Astrocyte (in vitro differentiated cells and primary cell): ENCODE results near the gene HIVEP2. TPM values are rescaled to one million over a fixed set of nuclear protein-coding genes. Genes with fewer than 3 reads are reported as not detected.

Experiments used
- DNase-seq: peaks from one replicate; pipeline ENCODE4 v3.0.0-alpha.2; 2010; ENCODE audit warnings: low read depth
- FAIRE-seq: peaks from 2 replicates; lab custom pipeline; 2011; peaks lifted over from hg19 to GRCh38; lab: Jason Lieb, UNC
- H2AFZ ChIP-seq: 2 replicates; pipeline ENCODE4 v1.6.0; 2012; ENCODE audit warnings: low read depth, low read length, inconsistent platforms
- H3K27ac ChIP-seq: 2 replicates; pipeline ENCODE4 v1.5.1; 2011; ENCODE audit warnings: low read depth, low read length, inconsistent platforms
- H3K27me3 ChIP-seq: 2 replicates; pipeline ENCODE4 v1.6.0; 2011; ENCODE audit warnings: low read length, inconsistent platforms; ENCODE audit not compliant: insufficient read depth
- H3K36me3 ChIP-seq: 2 replicates; pipeline ENCODE4 v1.5.1; 2011; ENCODE audit warnings: low read length, inconsistent platforms; ENCODE audit not compliant: insufficient read depth
- H3K4me1 ChIP-seq: 2 replicates; pipeline ENCODE4 v1.5.1; 2011; ENCODE audit warnings: low read length, inconsistent platforms; ENCODE audit not compliant: insufficient read depth
- H3K4me2 ChIP-seq: 2 replicates; pipeline ENCODE4 v1.6.0; 2012; ENCODE audit warnings: low read length, inconsistent platforms
- H3K4me3 ChIP-seq: 2 replicates; pipeline ENCODE4 v1.5.1; 2011; ENCODE audit warnings: low read depth, mild to moderate bottlenecking, low read length, inconsistent platforms; ENCODE audit not compliant: insufficient read depth
- H3K79me2 ChIP-seq: 2 replicates; pipeline ENCODE4 v1.6.0; 2012; ENCODE audit warnings: mild to moderate bottlenecking, low read length, inconsistent platforms; ENCODE audit not compliant: insufficient read depth
- H3K9ac ChIP-seq: 2 replicates; pipeline ENCODE4 v1.6.0; 2012; ENCODE audit warnings: mild to moderate bottlenecking, low read length, inconsistent platforms
- H3K9me3 ChIP-seq: 2 replicates; pipeline ENCODE4 v1.5.1; 2012; ENCODE audit warnings: low read depth, mild to moderate bottlenecking, low read length, inconsistent platforms; ENCODE audit not compliant: insufficient read depth
- H4K20me1 ChIP-seq: 2 replicates; pipeline ENCODE4 v1.6.0; 2012; ENCODE audit warnings: low read length, inconsistent platforms; ENCODE audit not compliant: insufficient read depth
- H3K27ac Mint-ChIP-seq: one replicate; pipeline ENCODE4 v1.8.0; 2021; ENCODE audit warnings: mild to moderate bottlenecking, mixed read lengths; ENCODE audit not compliant: unreplicated experiment
- H3K27me3 Mint-ChIP-seq: one replicate; pipeline ENCODE4 v1.8.0; 2021; ENCODE audit warnings: low read depth, mixed read lengths; ENCODE audit not compliant: unreplicated experiment
- H3K36me3 Mint-ChIP-seq: one replicate; pipeline ENCODE4 v1.8.0; 2021; ENCODE audit warnings: low read depth, mixed read lengths; ENCODE audit not compliant: unreplicated experiment
- H3K4me1 Mint-ChIP-seq: one replicate; pipeline ENCODE4 v1.8.0; 2021; ENCODE audit warnings: low read depth, mixed read lengths; ENCODE audit not compliant: unreplicated experiment
- H3K4me3 Mint-ChIP-seq: one replicate; pipeline ENCODE4 v1.8.0; 2021; ENCODE audit warnings: mild to moderate bottlenecking, moderate library complexity, mixed read lengths; ENCODE audit not compliant: unreplicated experiment
- H3K9me3 Mint-ChIP-seq: one replicate; pipeline ENCODE4 v1.8.0; 2021; ENCODE audit warnings: mild to moderate bottlenecking, mixed read lengths; ENCODE audit not compliant: unreplicated experiment
- EZH2 ChIP-seq: IDR thresholded peaks from 2 replicates; pipeline ENCODE4 v1.6.1; 2012; ENCODE audit warnings: mild to moderate bottlenecking, low read length, inconsistent platforms; ENCODE audit not compliant: insufficient read depth
- total RNA-seq: library from RNA; stranded (reverse); gene quantifications from 2 replicates; pipeline ENCODE4 v1.2.1, GENCODE V29; 2021
- TF ChIP-seq, protein P1 (sequence below): IDR thresholded peaks from 2 replicates; pipeline ENCODE4 v1.5.1; 2011; ENCODE audit warnings: low read depth, mild to moderate bottlenecking, inconsistent platforms, low read length, moderate library complexity; ENCODE audit not compliant: insufficient read depth

The HIVEP2 gene
- total RNA-seq, 1 donor from 2014 or later = 21.2 TPM

DNA sequence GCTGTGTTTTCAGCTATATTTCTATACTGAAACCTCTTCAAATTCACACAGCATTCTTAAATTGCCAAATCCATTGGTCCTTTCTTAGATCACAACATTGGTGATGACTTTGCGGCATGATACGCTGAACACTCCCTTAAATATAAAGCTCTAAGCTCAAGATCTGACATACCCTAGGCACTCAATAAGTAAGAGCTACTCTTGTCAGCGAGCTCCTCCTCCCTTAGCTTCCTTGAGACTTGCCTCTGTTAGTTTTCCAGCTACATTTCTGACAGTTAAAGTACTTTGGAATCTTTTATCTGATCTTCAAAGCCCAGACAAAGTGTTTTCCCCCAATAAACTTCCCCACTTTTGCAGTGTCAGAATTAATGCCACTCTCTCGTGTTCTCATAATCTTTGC is 117.0 kb downstream of the HIVEP2 start:
- no peak overlapping the region for H3K4me3 Mint-ChIP-seq
- H3K4me1 ChIP-seq = peaks cover 7% of the 10 kb centered on the region
- no peak overlapping the region for H2AFZ ChIP-seq
- no peaks in the 10 kb centered on the region for H3K27me3 ChIP-seq
- H3K4me3 ChIP-seq = no peak overlapping the region
- no peak overlapping the region for H3K27ac Mint-ChIP-seq
- no peak overlapping the region for H3K9ac ChIP-seq
- no peaks in the 10 kb centered on the region for H3K36me3 ChIP-seq
- H3K4me2 ChIP-seq = no peak overlapping the region
- H3K27ac ChIP-seq = no peak overlapping the region
- TF ChIP-seq, protein P1, sequence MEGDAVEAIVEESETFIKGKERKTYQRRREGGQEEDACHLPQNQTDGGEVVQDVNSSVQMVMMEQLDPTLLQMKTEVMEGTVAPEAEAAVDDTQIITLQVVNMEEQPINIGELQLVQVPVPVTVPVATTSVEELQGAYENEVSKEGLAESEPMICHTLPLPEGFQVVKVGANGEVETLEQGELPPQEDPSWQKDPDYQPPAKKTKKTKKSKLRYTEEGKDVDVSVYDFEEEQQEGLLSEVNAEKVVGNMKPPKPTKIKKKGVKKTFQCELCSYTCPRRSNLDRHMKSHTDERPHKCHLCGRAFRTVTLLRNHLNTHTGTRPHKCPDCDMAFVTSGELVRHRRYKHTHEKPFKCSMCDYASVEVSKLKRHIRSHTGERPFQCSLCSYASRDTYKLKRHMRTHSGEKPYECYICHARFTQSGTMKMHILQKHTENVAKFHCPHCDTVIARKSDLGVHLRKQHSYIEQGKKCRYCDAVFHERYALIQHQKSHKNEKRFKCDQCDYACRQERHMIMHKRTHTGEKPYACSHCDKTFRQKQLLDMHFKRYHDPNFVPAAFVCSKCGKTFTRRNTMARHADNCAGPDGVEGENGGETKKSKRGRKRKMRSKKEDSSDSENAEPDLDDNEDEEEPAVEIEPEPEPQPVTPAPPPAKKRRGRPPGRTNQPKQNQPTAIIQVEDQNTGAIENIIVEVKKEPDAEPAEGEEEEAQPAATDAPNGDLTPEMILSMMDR = no peak
- TF ChIP-seq EZH2 = no peak
- no peak for DNase-seq
- H3K36me3 Mint-ChIP-seq = peaks cover 2% of the 10 kb centered on the region
- no peaks in the 10 kb centered on the region for H3K9me3 ChIP-seq
- H4K20me1 ChIP-seq = no peaks in the 10 kb centered on the region
- peaks cover 22% of the 10 kb centered on the region for H3K79me2 ChIP-seq
- no peaks in the 10 kb centered on the region for H3K27me3 Mint-ChIP-seq
- peaks cover 29% of the 10 kb centered on the region for H3K4me1 Mint-ChIP-seq
- H3K9me3 Mint-ChIP-seq = no peaks in the 10 kb centered on the region
- no peak for FAIRE-seq

DNA sequence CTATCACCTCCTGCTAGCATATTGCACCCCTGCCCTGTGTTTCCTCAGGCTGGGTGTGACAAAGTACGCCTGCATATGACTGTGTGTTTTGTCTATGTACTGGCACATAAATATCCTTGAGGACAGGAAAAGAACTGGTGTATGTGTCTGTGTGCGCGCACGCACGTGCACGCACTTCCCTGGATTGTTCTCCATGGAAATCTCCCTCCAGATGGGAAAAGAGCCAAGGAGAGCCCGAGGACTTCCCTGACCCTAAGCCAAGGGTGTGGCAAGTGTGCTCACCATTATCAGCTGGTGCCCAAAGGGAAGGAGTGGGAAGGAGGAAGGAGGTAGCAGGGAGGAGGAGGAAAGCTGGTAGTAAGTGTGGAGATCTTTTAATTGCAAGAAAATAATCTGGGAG is 117.6 kb downstream of the HIVEP2 start:
- Mint-ChIP-seq H3K9me3 (no peaks in the 10 kb centered on the region), H3K4me3 (no peak overlapping the region), H3K36me3 (peaks cover 6% of the 10 kb centered on the region), H3K27me3 (no peaks in the 10 kb centered on the region), H3K4me1 (peaks cover 24% of the 10 kb centered on the region), H3K27ac (no peak overlapping the region)
- no peaks in the 10 kb centered on the region for H3K9me3 ChIP-seq
- no peaks in the 10 kb centered on the region for H3K27me3 ChIP-seq
- FAIRE-seq (no peak), DNase-seq (no peak)
- no peak overlapping the region for H3K9ac ChIP-seq
- no peaks in the 10 kb centered on the region for H3K36me3 ChIP-seq
- no peak overlapping the region for H3K4me3 ChIP-seq
- peaks cover under 1% of the 10 kb centered on the region for H3K4me1 ChIP-seq
- no peak overlapping the region for H3K4me2 ChIP-seq
- no peak overlapping the region for H3K27ac ChIP-seq
- H4K20me1 ChIP-seq = no peaks in the 10 kb centered on the region
- H2AFZ ChIP-seq = no peak overlapping the region
- H3K79me2 ChIP-seq = peaks cover 29% of the 10 kb centered on the region
- TF ChIP-seq, protein P1 = no peak
- no peak for TF ChIP-seq EZH2

DNA sequence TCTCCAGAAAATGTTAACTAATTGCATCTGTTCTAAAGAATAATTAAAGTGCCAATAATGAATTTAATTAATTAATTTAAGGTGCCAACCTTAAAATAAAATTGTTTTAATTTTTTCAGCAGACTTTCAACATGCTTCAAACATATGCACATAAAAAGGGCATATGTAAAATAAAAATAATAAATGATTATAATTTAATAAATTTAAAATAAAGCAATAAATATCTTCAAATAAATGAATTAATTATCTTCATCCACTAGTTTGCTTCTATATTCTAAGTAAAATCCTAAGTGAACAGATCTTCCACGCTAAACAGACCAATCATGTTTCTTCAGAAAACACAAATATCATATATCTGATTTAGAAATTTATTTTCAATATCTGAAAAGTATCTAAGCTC is 119.2 kb downstream of the HIVEP2 start:
- Histone ChIP-seq H3K4me1 (peaks cover 2% of the 10 kb centered on the region), H3K4me3 (no peak overlapping the region), H3K27ac (no peak overlapping the region), H3K36me3 (no peaks in the 10 kb centered on the region), H2AFZ (no peak overlapping the region), H3K9ac (no peak overlapping the region), H4K20me1 (no peaks in the 10 kb centered on the region), H3K27me3 (no peaks in the 10 kb centered on the region), H3K4me2 (no peak overlapping the region), H3K79me2 (peaks cover 38% of the 10 kb centered on the region), H3K9me3 (no peaks in the 10 kb centered on the region)
- Mint-ChIP-seq H3K27ac (no peak overlapping the region), H3K4me3 (no peak overlapping the region), H3K4me1 (peaks cover 15% of the 10 kb centered on the region), H3K27me3 (no peaks in the 10 kb centered on the region), H3K36me3 (peaks cover 6% of the 10 kb centered on the region), H3K9me3 (no peaks in the 10 kb centered on the region)
- FAIRE-seq (no peak), DNase-seq (no peak)
- TF ChIP-seq, protein P1 = no peak
- TF ChIP-seq EZH2 = no peak
